ENCODE measurements around the gene TRIM45. TPM values are rescaled to one million over a fixed set of nuclear protein-coding genes. Genes with fewer than 3 reads are reported as not detected.

The TRIM45 gene
- total RNA-seq, 1 donor from 2014 or later = 50.9 TPM

- H3K9me3 Mint-ChIP-seq (ENCODE audit: low read depth) = peaks cover 9% of the 10 kb centered on the region
- TF ChIP-seq CTCF (IDR thresholded peaks at IDR 0.05; ENCODE audit: unreplicated experiment) = no peak
- H3K36me3 Mint-ChIP-seq (ENCODE audit: insufficient read depth) = no peaks in the 10 kb centered on the region
- no peak overlapping the region for H3K4me3 Mint-ChIP-seq (ENCODE audit: low read depth)
- H3K4me1 Mint-ChIP-seq (ENCODE audit: low read depth) = peaks cover 23% of the 10 kb centered on the region
- DNase-seq (ENCODE audit: low spot score, unreplicated experiment) = no peak
- no peak overlapping the region for H3K27ac Mint-ChIP-seq
- no peaks in the 10 kb centered on the region for H3K27me3 Mint-ChIP-seq
Observed at GRCh38 chr1:117147341-117147831, 25.8 kb upstream of the TRIM45 start.

GRCh38 chr1:117146575-117147340 is 25.2 kb upstream of the TRIM45 start:
- TF ChIP-seq CTCF (IDR thresholded peaks at IDR 0.05; ENCODE audit: unreplicated experiment) = no peak
- Mint-ChIP-seq H3K36me3 (ENCODE audit: insufficient read depth) (no peaks in the 10 kb centered on the region), H3K9me3 (ENCODE audit: low read depth) (peaks cover 7% of the 10 kb centered on the region), H3K4me3 (ENCODE audit: low read depth) (no peak overlapping the region), H3K4me1 (ENCODE audit: low read depth) (peaks cover 23% of the 10 kb centered on the region), H3K27ac (no peak overlapping the region), H3K27me3 (no peaks in the 10 kb centered on the region)
- DNase-seq (ENCODE audit: low spot score, unreplicated experiment) = no peak

GRCh38 chr1:117146072-117146471 is 24.5 kb upstream of the TRIM45 start:
- no peak for TF ChIP-seq CTCF (IDR thresholded peaks at IDR 0.05; ENCODE audit: unreplicated experiment)
- Mint-ChIP-seq H3K4me3 (ENCODE audit: low read depth) (no peak overlapping the region), H3K27ac (no peak overlapping the region)

GRCh38 chr1:117143871-117144270 is 22.3 kb upstream of the TRIM45 start:
- H3K27me3 Mint-ChIP-seq = no peaks in the 10 kb centered on the region
- no peaks in the 10 kb centered on the region for H3K36me3 Mint-ChIP-seq (ENCODE audit: insufficient read depth)
- no peak overlapping the region for H3K27ac Mint-ChIP-seq
- H3K4me1 Mint-ChIP-seq (ENCODE audit: low read depth) = peaks cover 23% of the 10 kb centered on the region
- TF ChIP-seq CTCF (IDR thresholded peaks at IDR 0.05; ENCODE audit: unreplicated experiment) = no peak
- no peak overlapping the region for H3K4me3 Mint-ChIP-seq (ENCODE audit: low read depth)
- no peak for DNase-seq (ENCODE audit: low spot score, unreplicated experiment)
- no peaks in the 10 kb centered on the region for H3K9me3 Mint-ChIP-seq (ENCODE audit: low read depth)

More at GRCh38 chr1:117146072-117146471, 24.5 kb upstream of the TRIM45 start:
- Mint-ChIP-seq H3K36me3 (ENCODE audit: insufficient read depth) (no peaks in the 10 kb centered on the region), H3K27me3 (no peaks in the 10 kb centered on the region), H3K4me1 (ENCODE audit: low read depth) (peaks cover 23% of the 10 kb centered on the region), H3K9me3 (ENCODE audit: low read depth) (peaks cover 5% of the 10 kb centered on the region)
- no peak for DNase-seq (ENCODE audit: low spot score, unreplicated experiment)

GRCh38 chr1:117143172-117143571 is 21.6 kb upstream of the TRIM45 start:
- H3K9me3 Mint-ChIP-seq (ENCODE audit: low read depth) = no peaks in the 10 kb centered on the region
- no peak for DNase-seq (ENCODE audit: low spot score, unreplicated experiment)
- H3K27me3 Mint-ChIP-seq = no peaks in the 10 kb centered on the region
- H3K4me3 Mint-ChIP-seq (ENCODE audit: low read depth) = no peak overlapping the region
- H3K4me1 Mint-ChIP-seq (ENCODE audit: low read depth) = peaks cover 22% of the 10 kb centered on the region
- TF ChIP-seq CTCF (IDR thresholded peaks at IDR 0.05; ENCODE audit: unreplicated experiment) = no peak
- H3K36me3 Mint-ChIP-seq (ENCODE audit: insufficient read depth) = no peaks in the 10 kb centered on the region
- H3K27ac Mint-ChIP-seq = no peak overlapping the region
